A673 (cell line): ENCODE results near the gene ADAM12.

Experiments
- CTCF ChIP-seq: fragments of 300-800, 200-600 bp; sonication (generic); conservative IDR thresholded peaks from 2 replicates; pipeline ENCODE4 v1.5.1; 2017; ENCODE audit warnings: low read depth, mild to moderate bottlenecking, antibody characterized with exemption, low read length, moderate library complexity, mixed read lengths
- EZH2 ChIP-seq: fragments of 200-600 bp; sonication (generic); IDR thresholded peaks from 2 replicates; pipeline ENCODE4 v1.6.1; 2017; ENCODE audit warnings: borderline replicate concordance, low read depth, mild to moderate bottlenecking, mixed read lengths, antibody characterized with exemption, low read length; ENCODE audit not compliant: poor library complexity, severe bottlenecking

GRCh38 chr10:125980521-125981035, 407.7 kb downstream of the ADAM12 start:
- TF ChIP-seq CTCF (no peak), EZH2 (no peak)
